Mesodermal cell (in vitro differentiated cells): ENCODE measurements around the gene HGF.
A peak's percentile ranks its signal among the peaks of the same experiment; 100 is the strongest.

Experiments used
- H3K27ac ChIP-seq: 2 replicates; pipeline ENCODE4 v1.7.0; 2013; ENCODE audit warnings: mild to moderate bottlenecking, low read depth, low read length, moderate library complexity; ENCODE audit not compliant: severe bottlenecking
- H3K36me3 ChIP-seq: 2 replicates; pipeline ENCODE4 v1.7.1; 2013; ENCODE audit warnings: mild to moderate bottlenecking, low read length, moderate library complexity; ENCODE audit not compliant: control insufficient read depth, insufficient read depth
- H3K4me1 ChIP-seq: one replicate; pipeline ENCODE4 v1.7.1; 2013; ENCODE audit warnings: mild to moderate bottlenecking, low read length; ENCODE audit not compliant: insufficient read depth, control insufficient read depth, poor library complexity, severe bottlenecking
- H3K4me3 ChIP-seq: 2 replicates; pipeline ENCODE4 v1.7.0; 2013; ENCODE audit warnings: low read length, control low read depth, mild to moderate bottlenecking; ENCODE audit not compliant: insufficient read depth, poor library complexity, severe bottlenecking; ENCODE audit errors: extremely low read depth
- H3K9me3 ChIP-seq: 2 replicates; pipeline ENCODE4 v1.7.1; 2013; ENCODE audit warnings: mild to moderate bottlenecking, low read length, moderate library complexity; ENCODE audit not compliant: control insufficient read depth
- WGBS, 2 experiments: methylation state at CpG; one replicate each; pipeline ENCODE4 v1.1.5; 2013; ENCODE audit warnings: missing lambda C conversion rate in 2 of 2; ENCODE audit not compliant: insufficient coverage in 2 of 2; 5-methylcytosine and 5-hydroxymethylcytosine counted together

HGF gene

DNA sequence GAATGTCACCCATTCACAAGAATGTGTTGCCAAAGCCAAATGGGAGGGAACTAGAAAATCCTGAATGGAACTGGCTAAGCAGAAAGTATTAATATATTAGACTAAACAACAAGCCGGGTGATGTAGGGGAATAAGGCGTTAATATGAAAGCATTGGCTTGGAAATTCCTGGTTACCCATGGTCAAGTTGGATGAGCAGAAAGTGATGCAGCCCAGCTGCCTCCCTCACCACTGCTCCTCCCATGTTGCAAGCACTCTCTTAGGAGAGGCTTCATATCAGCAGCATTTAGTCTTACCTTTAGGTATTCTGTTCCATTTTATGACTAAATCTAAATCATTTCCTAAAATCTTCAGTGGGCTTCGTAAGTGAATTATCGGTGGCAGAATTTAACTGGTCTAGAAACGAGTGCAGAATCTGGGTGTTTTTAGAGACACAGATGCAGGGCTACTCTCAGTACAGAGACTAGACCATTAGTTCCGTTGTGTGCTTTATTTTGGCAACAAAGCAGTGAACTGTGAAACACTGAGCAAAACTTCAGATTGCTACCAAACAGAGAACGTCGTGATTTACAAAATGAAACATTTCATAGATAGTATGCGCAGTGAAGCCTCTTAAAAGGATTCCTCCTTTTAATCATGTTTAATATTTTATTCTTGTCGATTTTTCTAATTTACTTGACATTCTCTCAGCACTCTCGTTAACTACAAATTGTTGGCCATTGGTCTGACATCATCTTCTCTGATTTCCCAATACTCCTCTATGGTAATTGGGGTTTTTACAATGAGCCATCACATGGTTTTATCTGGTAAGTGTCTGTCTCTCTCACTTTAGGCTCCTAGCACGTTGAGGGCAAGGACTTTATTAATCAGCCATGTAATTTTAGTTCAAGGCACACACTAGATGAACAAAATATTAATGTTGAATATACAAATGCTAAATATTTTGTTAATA lies 22.0 kb upstream of the HGF start:
- H3K4me3 ChIP-seq = no peak overlapping the region
- no peaks in the 10 kb centered on the region for H3K9me3 ChIP-seq
- WGBS, 2 experiments = 90 to 100% methylated on average over 5 to 7 of the region's 12 CpGs
- no peak overlapping the region for H3K27ac ChIP-seq
- H3K36me3 ChIP-seq = no peaks in the 10 kb centered on the region
- H3K4me1 ChIP-seq = peaks cover 10% of the 10 kb centered on the region

DNA sequence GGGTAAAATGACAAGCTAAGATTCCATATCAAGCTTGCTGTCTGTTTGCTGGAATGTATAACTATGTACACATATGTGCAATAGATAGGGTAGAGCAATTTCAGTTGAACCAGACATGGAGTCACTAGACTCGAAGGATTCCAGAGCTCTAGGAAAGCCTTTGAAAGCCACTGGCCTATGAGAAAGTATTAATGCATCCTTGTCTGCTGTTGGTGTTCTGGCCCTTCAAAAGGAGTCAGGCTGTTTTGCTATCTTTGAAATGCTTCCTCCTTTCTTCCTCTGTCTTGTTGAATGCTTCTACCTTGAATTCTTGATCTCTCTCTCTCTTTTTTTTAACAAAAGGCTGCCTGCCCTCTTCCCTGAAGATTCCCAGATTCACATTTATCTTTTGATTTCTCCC lies 20.8 kb upstream of the HGF start:
- peak overlapping the region; percentile 76 for H3K27ac ChIP-seq
- peaks cover 10% of the 10 kb centered on the region for H3K4me1 ChIP-seq
- H3K4me3 ChIP-seq = no peak overlapping the region
- WGBS, 2 experiments = 78 to 89% methylated on average over 1 of the region's 1 CpG
- H3K9me3 ChIP-seq = no peaks in the 10 kb centered on the region
- no peaks in the 10 kb centered on the region for H3K36me3 ChIP-seq

- Histone ChIP-seq H3K27ac (peak overlapping the region; percentile 73), H3K4me3 (no peak overlapping the region), H3K9me3 (no peaks in the 10 kb centered on the region), H3K36me3 (no peaks in the 10 kb centered on the region), H3K4me1 (peaks cover 10% of the 10 kb centered on the region)
- WGBS, 2 experiments = no CpG with 5 or more reads among the region's 2 CpGs
Measured at GRCh38 chr7:81790120-81790500, 20.3 kb upstream of the HGF start.

DNA sequence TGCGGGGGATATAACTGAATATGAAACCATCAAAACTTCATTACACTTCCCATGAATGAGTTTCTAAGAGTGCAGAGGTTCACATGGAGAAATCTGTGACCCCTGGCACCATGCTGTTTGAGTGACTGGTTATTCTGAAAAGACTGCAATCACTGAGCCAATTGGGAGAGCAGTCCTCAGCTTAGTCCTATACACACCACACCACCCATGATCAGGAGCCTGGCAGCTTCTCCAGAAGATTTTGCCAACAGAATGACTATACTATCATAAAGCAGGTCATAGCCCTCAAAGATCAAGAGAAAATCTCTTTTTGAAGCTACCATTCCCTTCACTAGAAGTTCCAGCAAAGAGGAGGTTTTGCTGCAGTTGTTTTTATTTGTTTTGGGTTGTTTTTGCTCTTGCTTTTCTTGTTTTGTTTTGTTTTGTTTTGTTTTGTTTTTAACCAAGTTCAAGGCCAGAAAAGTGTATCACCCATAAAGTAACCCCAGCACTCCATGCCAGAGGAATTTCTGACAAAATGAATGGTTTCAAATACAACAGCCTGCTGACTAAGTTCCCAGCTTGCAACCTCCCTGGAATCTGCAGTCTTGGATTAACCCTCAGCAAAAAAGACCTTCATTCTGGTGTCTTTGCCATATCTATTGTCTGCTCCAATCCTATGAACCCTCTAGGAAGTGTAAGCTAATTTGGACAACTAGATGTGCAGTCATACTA lies 19.7 kb upstream of the HGF start:
- WGBS, 2 experiments = no CpG with 5 or more reads among the region's 1 CpG
- H3K9me3 ChIP-seq = no peaks in the 10 kb centered on the region
- H3K36me3 ChIP-seq = no peaks in the 10 kb centered on the region
- H3K27ac ChIP-seq = peak overlapping the region; percentile 73
- H3K4me3 ChIP-seq = no peak overlapping the region
- H3K4me1 ChIP-seq = peaks cover 10% of the 10 kb centered on the region

- 81 to 97% methylated on average over 4 to 6 of the region's 8 CpGs for WGBS, 2 experiments
- Histone ChIP-seq H3K27ac (no peak overlapping the region), H3K36me3 (no peaks in the 10 kb centered on the region), H3K4me3 (no peak overlapping the region), H3K9me3 (no peaks in the 10 kb centered on the region), H3K4me1 (peaks cover 10% of the 10 kb centered on the region)
Measured at GRCh38 chr7:81788246-81788645, 18.4 kb upstream of the HGF start.

DNA sequence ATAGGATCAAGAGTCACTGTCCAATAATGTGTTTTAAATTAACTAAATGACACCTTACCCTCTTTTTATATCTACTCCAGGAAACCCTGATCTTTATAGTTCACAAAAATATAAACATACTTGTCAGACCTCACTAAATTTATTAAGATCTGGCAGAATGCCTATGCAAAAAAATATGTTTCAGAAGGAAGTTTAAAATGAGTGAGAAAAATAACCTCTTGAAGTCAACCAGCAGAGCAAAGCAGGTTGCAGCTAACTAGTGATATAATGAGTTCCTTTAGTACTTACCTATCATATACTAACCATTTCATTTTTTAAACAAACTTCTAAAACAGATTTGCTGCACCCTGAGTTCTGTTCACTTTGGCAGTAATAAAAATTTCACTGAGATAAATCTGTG lies 14.0 kb upstream of the HGF start:
- Histone ChIP-seq H3K4me3 (no peak overlapping the region), H3K27ac (no peak overlapping the region), H3K36me3 (no peaks in the 10 kb centered on the region), H3K4me1 (peaks cover 5% of the 10 kb centered on the region), H3K9me3 (no peaks in the 10 kb centered on the region)

- no peak overlapping the region for H3K4me3 ChIP-seq
- H3K36me3 ChIP-seq = no peaks in the 10 kb centered on the region
- no peaks in the 10 kb centered on the region for H3K9me3 ChIP-seq
- 83% methylated on average over 1 of the region's 2 CpGs; no CpG with 5 or more reads in 1 of the 2 experiments for WGBS, 2 experiments
- peaks cover 5% of the 10 kb centered on the region for H3K4me1 ChIP-seq
- no peak overlapping the region for H3K27ac ChIP-seq
Measured at GRCh38 chr7:81780914-81781693, 11.3 kb upstream of the HGF start.

DNA sequence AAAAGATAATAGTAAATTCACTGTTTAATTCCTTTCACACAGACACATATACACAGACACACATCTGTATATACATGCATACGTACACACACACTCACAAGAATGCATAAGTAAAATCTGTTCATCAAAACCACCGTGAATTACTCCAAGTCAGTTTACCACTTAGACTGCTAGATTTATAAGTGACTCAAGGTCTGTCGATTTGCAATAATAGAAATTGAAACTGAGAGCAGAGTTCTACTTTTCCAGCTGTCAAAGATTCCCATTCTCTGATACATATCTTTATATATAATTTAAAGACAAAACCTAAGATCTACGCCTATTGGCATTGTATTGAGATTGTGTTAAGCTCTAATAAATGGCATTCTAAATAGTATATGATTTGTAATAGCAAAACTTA lies 9.9 kb upstream of the HGF start:
- 100% methylated on average over 2 of the region's 4 CpGs; no CpG with 5 or more reads in 1 of the 2 experiments for WGBS, 2 experiments
- Histone ChIP-seq H3K4me3 (no peak overlapping the region), H3K4me1 (peaks cover 5% of the 10 kb centered on the region), H3K9me3 (no peaks in the 10 kb centered on the region), H3K27ac (no peak overlapping the region), H3K36me3 (no peaks in the 10 kb centered on the region)

DNA sequence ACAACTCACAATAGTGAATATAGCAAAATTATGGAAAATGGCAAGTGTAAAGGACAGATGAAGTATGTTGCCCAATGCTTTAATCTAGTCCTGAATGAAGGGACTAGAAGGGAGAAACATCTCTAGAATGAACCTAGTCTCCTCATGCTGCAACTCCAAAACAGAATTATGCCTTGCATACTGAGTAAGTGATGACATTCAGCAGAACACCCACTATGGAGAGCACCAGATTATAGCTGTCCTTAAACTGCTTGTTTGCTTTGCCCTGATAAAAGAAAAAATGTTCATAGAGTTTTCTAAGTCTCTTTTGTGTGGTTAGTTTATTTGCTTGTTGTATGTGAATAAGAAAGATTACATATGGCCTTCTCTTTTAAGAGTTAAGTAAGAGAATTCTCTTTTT lies 7.8 kb upstream of the HGF start:
- no peak overlapping the region for H3K4me3 ChIP-seq
- H3K36me3 ChIP-seq = no peaks in the 10 kb centered on the region
- no peak overlapping the region for H3K27ac ChIP-seq
- H3K9me3 ChIP-seq = no peaks in the 10 kb centered on the region
- H3K4me1 ChIP-seq = peaks cover 5% of the 10 kb centered on the region

- peaks cover 5% of the 10 kb centered on the region for H3K4me1 ChIP-seq
- no CpG with 5 or more reads among the region's 5 CpGs for WGBS, 2 experiments
- no peak overlapping the region for H3K27ac ChIP-seq
- no peaks in the 10 kb centered on the region for H3K36me3 ChIP-seq
- no peak overlapping the region for H3K4me3 ChIP-seq
- no peaks in the 10 kb centered on the region for H3K9me3 ChIP-seq
Measured at GRCh38 chr7:81776948-81777630, 7.2 kb upstream of the HGF start.
